Parathyroid adenoma (tissue), 2 donors: ENCODE measurements around the gene SUPT3H.

ENCODE experiments used
- H2AFZ ChIP-seq: fragments of 300-600 bp; sonication (generic); one replicate; pipeline ENCODE4 v1.7.0; 2017; ENCODE audit warnings: antibody characterized with exemption, mild to moderate bottlenecking
- H3K27ac ChIP-seq: fragments of 300-600 bp; sonication (generic); one replicate; pipeline ENCODE4 v1.7.0; 2017
- H3K27me3 ChIP-seq: fragments of 300-600 bp; sonication (generic); one replicate; pipeline ENCODE4 v1.7.0; 2017; ENCODE audit warnings: low read length; ENCODE audit not compliant: control insufficient read depth, insufficient read depth
- H3K36me3 ChIP-seq: fragments of 300-600 bp; sonication (generic); one replicate; pipeline ENCODE4 v1.7.0; 2017; ENCODE audit warnings: low read length; ENCODE audit not compliant: control insufficient read depth, insufficient read depth
- H3K4me1 ChIP-seq: fragments of 300-600 bp; sonication (generic); one replicate; pipeline ENCODE4 v1.7.0; 2017; ENCODE audit warnings: control low read depth
- H3K4me2 ChIP-seq: fragments of 300-600 bp; sonication (generic); one replicate; pipeline ENCODE4 v1.7.0; 2017; ENCODE audit warnings: low read length
- H3K4me3 ChIP-seq: fragments of 300-600 bp; sonication (generic); one replicate; pipeline ENCODE4 v1.7.0; 2017; ENCODE audit warnings: low read depth, low read length
- H3K79me2 ChIP-seq: fragments of 300-600 bp; sonication (generic); one replicate; pipeline ENCODE4 v1.7.0; 2017; ENCODE audit warnings: control low read depth
- H3K9ac ChIP-seq: fragments of 300-600 bp; sonication (generic); one replicate; pipeline ENCODE4 v1.7.0; 2017; ENCODE audit warnings: mild to moderate bottlenecking
- H3K9me3 ChIP-seq: fragments of 300-600 bp; sonication (generic); one replicate; pipeline ENCODE4 v1.7.0; 2017; ENCODE audit warnings: low read length; ENCODE audit not compliant: control insufficient read depth
- CTCF ChIP-seq: fragments of 300-600 bp; sonication (generic); IDR thresholded peaks from one replicate; pipeline ENCODE4 v1.7.0; 2017; ENCODE audit warnings: antibody characterized with exemption, mild to moderate bottlenecking
- donor health status: primary hyperparathyroidism.

SUPT3H gene

GRCh38 chr6:45222380-45222779 is 155.4 kb downstream of the SUPT3H start:
- Histone ChIP-seq H3K27me3 (no peaks in the 10 kb centered on the region), H3K4me1 (no peaks in the 10 kb centered on the region), H3K9ac (no peak overlapping the region), H3K4me2 (no peak overlapping the region), H2AFZ (no peak overlapping the region), H3K27ac (no peak overlapping the region), H3K36me3 (no peaks in the 10 kb centered on the region), H3K9me3 (no peaks in the 10 kb centered on the region), H3K4me3 (no peak overlapping the region), H3K79me2 (no peaks in the 10 kb centered on the region)
- TF ChIP-seq CTCF: no peak

- no peak for TF ChIP-seq CTCF
- Histone ChIP-seq H3K9ac (no peak overlapping the region), H3K4me3 (no peak overlapping the region), H3K79me2 (no peaks in the 10 kb centered on the region), H3K4me2 (no peak overlapping the region), H3K4me1 (no peaks in the 10 kb centered on the region), H3K27ac (no peak overlapping the region), H3K9me3 (no peaks in the 10 kb centered on the region), H2AFZ (no peak overlapping the region), H3K27me3 (no peaks in the 10 kb centered on the region), H3K36me3 (no peaks in the 10 kb centered on the region)
Observed at GRCh38 chr6:45215759-45216158, 162.0 kb downstream of the SUPT3H start.

GRCh38 chr6:45212976-45213375 is 164.8 kb downstream of the SUPT3H start:
- H3K9ac ChIP-seq: no peak overlapping the region
- TF ChIP-seq CTCF: no peak
- H3K9me3 ChIP-seq: no peaks in the 10 kb centered on the region

GRCh38 chr6:45209762-45210161 is 168.0 kb downstream of the SUPT3H start:
- Histone ChIP-seq H3K27me3 (no peaks in the 10 kb centered on the region), H3K4me1 (no peaks in the 10 kb centered on the region), H3K4me3 (no peak overlapping the region), H2AFZ (no peak overlapping the region), H3K9ac (no peak overlapping the region), H3K36me3 (no peaks in the 10 kb centered on the region), H3K4me2 (no peak overlapping the region), H3K9me3 (no peaks in the 10 kb centered on the region), H3K79me2 (no peaks in the 10 kb centered on the region), H3K27ac (no peak overlapping the region)
- TF ChIP-seq CTCF: no peak

More at GRCh38 chr6:45212976-45213375, 164.8 kb downstream of the SUPT3H start:
- Histone ChIP-seq H3K4me3 (no peak overlapping the region), H3K4me2 (no peak overlapping the region), H3K79me2 (no peaks in the 10 kb centered on the region), H2AFZ (no peak overlapping the region), H3K27me3 (no peaks in the 10 kb centered on the region), H3K36me3 (no peaks in the 10 kb centered on the region), H3K4me1 (no peaks in the 10 kb centered on the region), H3K27ac (no peak overlapping the region)

GRCh38 chr6:45206793-45207492 is 170.8 kb downstream of the SUPT3H start:
- Histone ChIP-seq H2AFZ (no peak overlapping the region), H3K9ac (no peak overlapping the region), H3K4me3 (no peak overlapping the region), H3K4me2 (no peak overlapping the region), H3K36me3 (no peaks in the 10 kb centered on the region), H3K79me2 (no peaks in the 10 kb centered on the region), H3K9me3 (no peaks in the 10 kb centered on the region), H3K27ac (no peak overlapping the region), H3K27me3 (no peaks in the 10 kb centered on the region), H3K4me1 (no peaks in the 10 kb centered on the region)
- TF ChIP-seq CTCF: no peak
